Measurements from ENCODE around the gene AMZ1. TPM values are rescaled to one million over a fixed set of nuclear protein-coding genes. Genes with fewer than 3 reads are reported as not detected.

Gene AMZ1
- total RNA-seq, 3 donors from 2014 or later (not counting 1 experiment from before 2014, with no cell fraction given), result 0.07 to 1.2 (median 0.27) TPM

GRCh38 chr7:2708041-2708440 lies 20.0 kb downstream of the AMZ1 start:
- peaks cover 47 to 64% of the 10 kb centered on the region in 2 donors for H3K27me3 Mint-ChIP-seq (ENCODE audit: low read depth in 2 of 2)
- Histone ChIP-seq H3K27ac (ENCODE audit: low read length) (no peak overlapping the region), H3K4me1 (ENCODE audit: control insufficient read depth, insufficient read depth, low read length) (peaks cover 33% of the 10 kb centered on the region), H3K27me3 (ENCODE audit: control insufficient read depth, insufficient read depth, low read length) (peaks cover 26% of the 10 kb centered on the region), H3K36me3 (ENCODE audit: control insufficient read depth, insufficient read depth, low read length) (no peaks in the 10 kb centered on the region), H3K9me3 (ENCODE audit: control insufficient read depth, insufficient read depth, low read length) (no peaks in the 10 kb centered on the region), H3K4me3 (ENCODE audit: low read length) (no peak overlapping the region)
- no peaks in the 10 kb centered on the region for H3K36me3 Mint-ChIP-seq
- DNase-seq (no peak), ATAC-seq (no peak)
- H3K4me1 Mint-ChIP-seq, result peaks cover 19 to 22% of the 10 kb centered on the region in 2 donors
- H3K9me3 Mint-ChIP-seq, result no peaks in the 10 kb centered on the region
- no peak for TF ChIP-seq CTCF (IDR thresholded peaks at IDR 0.05)
- H3K27ac Mint-ChIP-seq, result no peak overlapping the region
- intact Hi-C loops (cut with micrococcal nuclease), result loop anchor here (5.0 kb wide), 1 partner anchor 36 kb away; no protein-coding TSS in a partner anchor
- 98% methylated on average over 10 of the region's 10 CpGs for WGBS (ENCODE audit: insufficient coverage)
- H3K4me3 Mint-ChIP-seq, result no peak overlapping the region

- no peak for ATAC-seq
- Histone ChIP-seq H3K4me3 (ENCODE audit: low read length) (no peak overlapping the region), H3K36me3 (ENCODE audit: control insufficient read depth, insufficient read depth, low read length) (no peaks in the 10 kb centered on the region), H3K27me3 (ENCODE audit: control insufficient read depth, insufficient read depth, low read length) (peaks cover 30% of the 10 kb centered on the region), H3K9me3 (ENCODE audit: control insufficient read depth, insufficient read depth, low read length) (no peaks in the 10 kb centered on the region), H3K4me1 (ENCODE audit: control insufficient read depth, insufficient read depth, low read length) (peaks cover 33% of the 10 kb centered on the region), H3K27ac (ENCODE audit: low read length) (no peak overlapping the region)
- H3K36me3 Mint-ChIP-seq, result no peaks in the 10 kb centered on the region
- WGBS (ENCODE audit: insufficient coverage), result 82% methylated on average over 20 of the region's 20 CpGs
- H3K4me1 Mint-ChIP-seq, result peaks cover 22% of the 10 kb centered on the region in 2 donors
- no peak overlapping the region for H3K27ac Mint-ChIP-seq
- H3K4me3 Mint-ChIP-seq, result no peak overlapping the region
- H3K9me3 Mint-ChIP-seq, result no peaks in the 10 kb centered on the region
- H3K27me3 Mint-ChIP-seq (ENCODE audit: low read depth in 2 of 2), result peaks cover 46 to 65% of the 10 kb centered on the region in 2 donors
- DNase-seq, result no peak
- intact Hi-C loops (cut with micrococcal nuclease), result loop anchor here (1.0 to 5.0 kb wide), 2 partner anchors 36 to 231 kb away; no protein-coding TSS in a partner anchor
- no peak for TF ChIP-seq CTCF (IDR thresholded peaks at IDR 0.05)
Measured at GRCh38 chr7:2708547-2709310, 20.7 kb downstream of the AMZ1 start.

GRCh38 chr7:2709553-2710285 lies 21.7 kb downstream of the AMZ1 start:
- Histone ChIP-seq H3K9me3 (ENCODE audit: control insufficient read depth, insufficient read depth, low read length) (no peaks in the 10 kb centered on the region), H3K4me3 (ENCODE audit: low read length) (peak overlapping the region; percentile 15), H3K27me3 (ENCODE audit: control insufficient read depth, insufficient read depth, low read length) (peaks cover 30% of the 10 kb centered on the region), H3K36me3 (ENCODE audit: control insufficient read depth, insufficient read depth, low read length) (no peaks in the 10 kb centered on the region), H3K4me1 (ENCODE audit: control insufficient read depth, insufficient read depth, low read length) (peaks cover 36% of the 10 kb centered on the region), H3K27ac (ENCODE audit: low read length) (peak overlapping the region; percentile 54)
- peak; percentile 92 for TF ChIP-seq CTCF (IDR thresholded peaks at IDR 0.05)
- 28% methylated on average over 35 of the region's 35 CpGs for WGBS (ENCODE audit: insufficient coverage)
- Mint-ChIP-seq H3K36me3 (no peaks in the 10 kb centered on the region), H3K4me3 (peak overlapping the region; percentile 45), H3K4me1 (peaks cover 22 to 25% of the 10 kb centered on the region in 2 donors), H3K9me3 (no peaks in the 10 kb centered on the region), H3K27me3 (ENCODE audit: low read depth in 2 of 2) (peaks cover 51 to 73% of the 10 kb centered on the region in 2 donors), H3K27ac (no peak overlapping the region)
- ATAC-seq (peak; percentile 79 to 87 (median 81)), DNase-seq (peak; percentile 71 to 89)
- intact Hi-C loops (cut with micrococcal nuclease), result loop anchor here (1.0 to 5.0 kb wide), 2 partner anchors 37 to 232 kb away; no protein-coding TSS in a partner anchor
